WTC11 (cell line): ENCODE results near the gene KIF5C. TPM values are rescaled to one million over a fixed set of nuclear protein-coding genes. Genes with fewer than 3 reads are reported as not detected.

Source experiments
- ATAC-seq: fragments of 200-7000 bp; cut with Tn5 transposase; 2 replicates; pipeline ENCODE4 v1.10.0; 2021; ENCODE audit warnings: mild to moderate bottlenecking, moderate library complexity
- CTCF ChIA-PET: fragments of 300-600 bp; sonication (Branson Sonifier 250); formaldehyde crosslinking; loops from one replicate; lab custom pipeline; 2021; ENCODE audit warnings: antibody characterized with exemption; lab: Charles Lee
- POLR2A ChIA-PET: fragments of 350-600 bp; sonication (Branson Sonifier 250); formaldehyde crosslinking; loops from one replicate; lab custom pipeline; 2021; ENCODE audit warnings: antibody characterized with exemption; lab: Charles Lee
- DNase-seq: peaks from one replicate; pipeline ENCODE4 v3.0.0; 2021; ENCODE audit warnings: low spot score
- H3K27ac Mint-ChIP-seq: 2 replicates; pipeline ENCODE4 v1.8.0; 2021; ENCODE audit warnings: mixed read lengths
- H3K27me3 Mint-ChIP-seq: 2 replicates; pipeline ENCODE4 v1.8.0; 2021; ENCODE audit warnings: low read depth, mild to moderate bottlenecking, moderate library complexity, mixed read lengths
- H3K36me3 Mint-ChIP-seq: 2 replicates; pipeline ENCODE4 v1.8.0; 2021; ENCODE audit warnings: mixed read lengths
- H3K4me1 Mint-ChIP-seq: 2 replicates; pipeline ENCODE4 v1.8.0; 2022; ENCODE audit warnings: mixed read lengths
- H3K4me3 Mint-ChIP-seq: 2 replicates; pipeline ENCODE4 v1.8.0; 2021; ENCODE audit warnings: mild to moderate bottlenecking, moderate library complexity, mixed read lengths
- H3K9me3 Mint-ChIP-seq: 2 replicates; pipeline ENCODE4 v1.8.0; 2021; ENCODE audit warnings: mixed read lengths
- ETV6 ChIP-seq: sonication (generic); formaldehyde crosslinking; IDR thresholded peaks from 2 replicates; pipeline ENCODE4 v1.8.1; 2022; ENCODE audit warnings: mild to moderate bottlenecking, missing genetic modification reagents
- FOXK1 ChIP-seq: sonication (generic); formaldehyde crosslinking; IDR thresholded peaks from 2 replicates; pipeline ENCODE4 v1.8.0; 2022; ENCODE audit warnings: mild to moderate bottlenecking, moderate library complexity, missing genetic modification reagents
- GABPB1 ChIP-seq: sonication (generic); formaldehyde crosslinking; IDR thresholded peaks from 2 replicates; pipeline ENCODE4 v1.8.1; 2023; ENCODE audit warnings: mild to moderate bottlenecking, missing genetic modification reagents
- GTF2I ChIP-seq: fragments of 250-450 bp; sonication (Bioruptor Pico); conservative IDR thresholded peaks from 2 replicates; pipeline ENCODE4 v1.4.0; 2021; ENCODE audit warnings: mild to moderate bottlenecking
- HMGA2 ChIP-seq: fragments of 250-450 bp; sonication (Bioruptor Pico); IDR thresholded peaks from 2 replicates; pipeline ENCODE4 v1.4.0; 2021; ENCODE audit warnings: mild to moderate bottlenecking, moderate library complexity
- KAT7 ChIP-seq: sonication (generic); formaldehyde crosslinking; IDR thresholded peaks from 2 replicates; pipeline ENCODE4 v1.8.1; 2023; ENCODE audit warnings: missing genetic modification reagents, mild to moderate bottlenecking, borderline replicate concordance
- MYBL2 ChIP-seq: sonication (generic); formaldehyde crosslinking; IDR thresholded peaks from 2 replicates; pipeline ENCODE4 v1.8.1; 2023; ENCODE audit warnings: mild to moderate bottlenecking, moderate library complexity, missing genetic modification reagents
- NFE2L1 ChIP-seq: sonication (generic); formaldehyde crosslinking; IDR thresholded peaks from 2 replicates; pipeline ENCODE4 v1.8.1; 2023; ENCODE audit warnings: missing genetic modification reagents
- OVOL2 ChIP-seq: fragments of 250-450 bp; sonication (Bioruptor Pico); IDR thresholded peaks from 2 replicates; pipeline ENCODE4 v1.9.0; 2021; ENCODE audit warnings: mild to moderate bottlenecking, borderline replicate concordance
- RELA ChIP-seq: sonication (generic); formaldehyde crosslinking; IDR thresholded peaks from 2 replicates; pipeline ENCODE4 v1.8.1; 2022; ENCODE audit warnings: missing genetic modification reagents, mild to moderate bottlenecking, borderline replicate concordance
- TEAD1 ChIP-seq: sonication (generic); formaldehyde crosslinking; IDR thresholded peaks from 2 replicates; pipeline ENCODE4 v1.8.0; 2022; ENCODE audit warnings: mild to moderate bottlenecking, missing genetic modification reagents
- ZBTB21 ChIP-seq: sonication (generic); formaldehyde crosslinking; IDR thresholded peaks from 2 replicates; pipeline ENCODE4 v1.8.1; 2023; ENCODE audit warnings: mild to moderate bottlenecking, missing genetic modification reagents, borderline replicate concordance
- ZNF219 ChIP-seq: sonication (generic); formaldehyde crosslinking; IDR thresholded peaks from 2 replicates; pipeline ENCODE4 v1.8.0; 2023; ENCODE audit warnings: missing genetic modification reagents, mild to moderate bottlenecking, borderline replicate concordance
- ZNF396 ChIP-seq: fragments of 250-450 bp; sonication (Bioruptor Pico); IDR thresholded peaks from 2 replicates; pipeline ENCODE4 v1.8.0; 2021; ENCODE audit warnings: mild to moderate bottlenecking, moderate library complexity, borderline replicate concordance
- total RNA-seq: library from RNA; stranded (reverse); gene quantifications from 3 replicates; pipeline ENCODE4 v1.2.3, GENCODE V29; 2021
- TF ChIP-seq, protein P1 (sequence below): sonication (generic); formaldehyde crosslinking; IDR thresholded peaks from 2 replicates; pipeline ENCODE4 v1.8.0; 2022; ENCODE audit warnings: mild to moderate bottlenecking, missing genetic modification reagents
- TF ChIP-seq, protein P2 (sequence below): sonication (generic); formaldehyde crosslinking; IDR thresholded peaks from 2 replicates; pipeline ENCODE4 v1.8.1; 2022; ENCODE audit warnings: mild to moderate bottlenecking, moderate library complexity, missing genetic modification reagents
- TF ChIP-seq, protein P3 (sequence below): fragments of 250-450 bp; sonication (Bioruptor Pico); IDR thresholded peaks from 2 replicates; pipeline ENCODE4 v1.9.0; 2021; ENCODE audit warnings: mild to moderate bottlenecking
- TF ChIP-seq, protein P4 (sequence below): sonication (generic); formaldehyde crosslinking; IDR thresholded peaks from 2 replicates; pipeline ENCODE4 v1.8.1; 2023; ENCODE audit warnings: mild to moderate bottlenecking, missing genetic modification reagents

The KIF5C gene
- total RNA-seq, 1 experiment from 2014 or later = 73.5 TPM

DNA sequence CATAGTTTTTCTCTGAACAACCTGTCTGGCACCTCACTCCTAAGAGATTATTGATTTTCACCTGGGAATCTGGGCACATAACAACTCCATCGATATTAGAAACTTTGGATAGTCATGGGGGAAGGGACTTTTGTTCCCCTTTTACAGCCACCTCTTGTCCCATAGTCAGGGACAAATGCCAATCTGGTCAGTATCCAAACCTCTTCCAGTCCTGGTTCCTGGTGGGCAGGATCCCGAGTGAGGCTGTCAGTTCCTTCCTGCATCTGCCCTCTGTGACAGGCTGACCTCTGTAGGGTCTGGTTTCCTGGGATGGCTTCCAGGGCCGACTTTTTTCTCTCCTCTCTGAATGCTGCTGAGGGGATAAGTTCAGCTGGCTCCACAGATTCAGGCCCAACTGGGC, 11.0 kb downstream of the KIF5C start:
- ATAC-seq = no peak
- H3K4me3 Mint-ChIP-seq = no peak overlapping the region
- H3K36me3 Mint-ChIP-seq = peaks cover 3% of the 10 kb centered on the region
- ChIA-PET POLR2A (interaction anchor here (0.6 kb wide), 1 partner anchor 50 kb away, joined by 3 read pairs; no protein-coding TSS in a partner anchor), CTCF (no interaction called here)
- peaks cover 1% of the 10 kb centered on the region; the same call in 1 of the 2 replicates for H3K9me3 Mint-ChIP-seq
- peaks cover 46% of the 10 kb centered on the region for H3K4me1 Mint-ChIP-seq
- peak overlapping the region; percentile 61; the same call in 1 of the 2 replicates for H3K27ac Mint-ChIP-seq
- DNase-seq = no peak
- no peaks in the 10 kb centered on the region for H3K27me3 Mint-ChIP-seq
- TF ChIP-seq OVOL2 (no peak), HMGA2 (no peak), ETV6 (CRISPR knock-in tag) (no peak), MYBL2 (CRISPR knock-in tag) (no peak), TEAD1 (CRISPR knock-in tag) (no peak), ZNF396 (no peak)

DNA sequence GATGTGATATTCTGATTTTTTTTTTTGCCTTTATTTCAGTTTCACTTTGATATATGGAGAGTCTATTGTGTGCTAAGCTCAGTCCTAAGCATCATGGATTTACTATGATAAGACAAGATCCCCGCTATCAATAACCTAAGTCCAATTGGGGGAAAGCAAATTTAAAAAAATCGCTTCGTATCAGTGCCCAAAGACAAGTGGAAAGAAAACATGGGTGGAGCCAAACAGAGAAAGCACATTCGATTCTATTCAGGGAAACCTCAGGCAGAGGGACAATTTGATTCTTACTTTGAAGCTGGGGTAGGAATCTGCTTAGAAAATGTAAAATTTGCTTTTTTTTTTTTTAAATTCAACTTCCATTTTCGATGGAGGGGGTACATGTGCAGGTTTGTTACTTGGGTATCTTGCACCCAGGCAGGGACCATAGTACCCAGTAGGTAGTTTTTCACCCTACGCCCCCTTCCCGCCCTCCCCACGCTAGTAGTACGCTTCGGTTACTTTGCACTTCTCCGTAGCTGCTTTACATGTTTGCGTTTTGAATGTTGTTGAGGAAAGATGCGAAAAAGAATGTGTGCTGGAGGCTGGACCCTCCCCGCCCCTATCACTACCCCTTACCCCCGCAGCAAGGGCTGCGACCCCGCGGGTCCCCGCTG, 12.4 kb downstream of the KIF5C start:
- Mint-ChIP-seq H3K36me3 (peaks cover 10% of the 10 kb centered on the region), H3K4me3 (peak overlapping the region; percentile 75), H3K4me1 (peaks cover 44% of the 10 kb centered on the region), H3K27ac (no peak overlapping the region)
- POLR2A ChIA-PET = interaction anchor here (0.6 kb wide), 2 partner anchors 13 to 70 kb away, joined by 3 read pairs; no protein-coding TSS in a partner anchor
- DNase-seq = no peak
- TF ChIP-seq, protein P1, sequence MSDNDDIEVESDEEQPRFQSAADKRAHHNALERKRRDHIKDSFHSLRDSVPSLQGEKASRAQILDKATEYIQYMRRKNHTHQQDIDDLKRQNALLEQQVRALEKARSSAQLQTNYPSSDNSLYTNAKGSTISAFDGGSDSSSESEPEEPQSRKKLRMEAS (CRISPR knock-in tag) = no peak
- no peak for TF ChIP-seq GABPB1 (CRISPR knock-in tag)
- no peak for TF ChIP-seq ZNF219 (CRISPR knock-in tag)
- TF ChIP-seq RELA (CRISPR knock-in tag) = no peak
- TF ChIP-seq, protein P2, sequence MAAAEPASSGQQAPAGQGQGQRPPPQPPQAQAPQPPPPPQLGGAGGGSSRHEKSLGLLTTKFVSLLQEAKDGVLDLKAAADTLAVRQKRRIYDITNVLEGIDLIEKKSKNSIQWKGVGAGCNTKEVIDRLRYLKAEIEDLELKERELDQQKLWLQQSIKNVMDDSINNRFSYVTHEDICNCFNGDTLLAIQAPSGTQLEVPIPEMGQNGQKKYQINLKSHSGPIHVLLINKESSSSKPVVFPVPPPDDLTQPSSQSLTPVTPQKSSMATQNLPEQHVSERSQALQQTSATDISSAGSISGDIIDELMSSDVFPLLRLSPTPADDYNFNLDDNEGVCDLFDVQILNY (CRISPR knock-in tag) = no peak
- TF ChIP-seq, protein P3, sequence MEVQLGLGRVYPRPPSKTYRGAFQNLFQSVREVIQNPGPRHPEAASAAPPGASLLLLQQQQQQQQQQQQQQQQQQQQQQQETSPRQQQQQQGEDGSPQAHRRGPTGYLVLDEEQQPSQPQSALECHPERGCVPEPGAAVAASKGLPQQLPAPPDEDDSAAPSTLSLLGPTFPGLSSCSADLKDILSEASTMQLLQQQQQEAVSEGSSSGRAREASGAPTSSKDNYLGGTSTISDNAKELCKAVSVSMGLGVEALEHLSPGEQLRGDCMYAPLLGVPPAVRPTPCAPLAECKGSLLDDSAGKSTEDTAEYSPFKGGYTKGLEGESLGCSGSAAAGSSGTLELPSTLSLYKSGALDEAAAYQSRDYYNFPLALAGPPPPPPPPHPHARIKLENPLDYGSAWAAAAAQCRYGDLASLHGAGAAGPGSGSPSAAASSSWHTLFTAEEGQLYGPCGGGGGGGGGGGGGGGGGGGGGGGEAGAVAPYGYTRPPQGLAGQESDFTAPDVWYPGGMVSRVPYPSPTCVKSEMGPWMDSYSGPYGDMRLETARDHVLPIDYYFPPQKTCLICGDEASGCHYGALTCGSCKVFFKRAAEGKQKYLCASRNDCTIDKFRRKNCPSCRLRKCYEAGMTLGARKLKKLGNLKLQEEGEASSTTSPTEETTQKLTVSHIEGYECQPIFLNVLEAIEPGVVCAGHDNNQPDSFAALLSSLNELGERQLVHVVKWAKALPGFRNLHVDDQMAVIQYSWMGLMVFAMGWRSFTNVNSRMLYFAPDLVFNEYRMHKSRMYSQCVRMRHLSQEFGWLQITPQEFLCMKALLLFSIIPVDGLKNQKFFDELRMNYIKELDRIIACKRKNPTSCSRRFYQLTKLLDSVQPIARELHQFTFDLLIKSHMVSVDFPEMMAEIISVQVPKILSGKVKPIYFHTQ (CRISPR knock-in tag) = no peak
- TF ChIP-seq NFE2L1 (CRISPR knock-in tag) = no peak
- no peak for TF ChIP-seq GTF2I
- TF ChIP-seq, protein P4, sequence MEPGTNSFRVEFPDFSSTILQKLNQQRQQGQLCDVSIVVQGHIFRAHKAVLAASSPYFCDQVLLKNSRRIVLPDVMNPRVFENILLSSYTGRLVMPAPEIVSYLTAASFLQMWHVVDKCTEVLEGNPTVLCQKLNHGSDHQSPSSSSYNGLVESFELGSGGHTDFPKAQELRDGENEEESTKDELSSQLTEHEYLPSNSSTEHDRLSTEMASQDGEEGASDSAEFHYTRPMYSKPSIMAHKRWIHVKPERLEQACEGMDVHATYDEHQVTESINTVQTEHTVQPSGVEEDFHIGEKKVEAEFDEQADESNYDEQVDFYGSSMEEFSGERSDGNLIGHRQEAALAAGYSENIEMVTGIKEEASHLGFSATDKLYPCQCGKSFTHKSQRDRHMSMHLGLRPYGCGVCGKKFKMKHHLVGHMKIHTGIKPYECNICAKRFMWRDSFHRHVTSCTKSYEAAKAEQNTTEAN (CRISPR knock-in tag) = no peak
- TF ChIP-seq FOXK1 (CRISPR knock-in tag) = no peak
- TF ChIP-seq ZBTB21 (CRISPR knock-in tag) = no peak
- TF ChIP-seq KAT7 (CRISPR knock-in tag) = no peak
- no peak for TF ChIP-seq HMGA2
- TF ChIP-seq, all 79 proteins: peak for 0
- CTCF ChIA-PET = interaction anchor here (1.1 kb wide), 1 partner anchor 247 kb away, joined by 3 read pairs; no protein-coding TSS in a partner anchor
- Mint-ChIP-seq H3K9me3 (peaks cover 8% of the 10 kb centered on the region), H3K27me3 (no peaks in the 10 kb centered on the region)
- ATAC-seq = peak; percentile 17
